ENCODE results near the gene ERICH4.

GRCh38 chr19:41430922-41431321, 12.0 kb upstream of the ERICH4 start:
- TF ChIP-seq CTCF (IDR thresholded peaks at IDR 0.05) (no peak), POLR2A (IDR thresholded peaks at IDR 0.05) (no peak)
